Activated CD4-positive, alpha-beta T cell treated with anti-CD3 and anti-CD28 coated beads for 4 hours (primary cell): ENCODE results near the gene MUL1.

Experiments
- DNase-seq, 2 donors: peaks; one replicate each; pipeline ENCODE4 v3.0.0-alpha.2; 2020

The MUL1 gene

GRCh38 chr1:20484519-20485462, 23.2 kb downstream of the MUL1 start:
- DNase-seq = no peak

- no peak for DNase-seq
These were observed 24.0 kb downstream of the MUL1 start for GRCh38 chr1:20483833-20484518.

GRCh38 chr1:20483098-20483832, 24.7 kb downstream of the MUL1 start:
- no peak for DNase-seq

- no peak for DNase-seq
These were observed 26.1 kb downstream of the MUL1 start for GRCh38 chr1:20481643-20482498.

- no peak for DNase-seq
These were observed 26.9 kb downstream of the MUL1 start for GRCh38 chr1:20480951-20481617.

GRCh38 chr1:20480243-20480944, 27.6 kb downstream of the MUL1 start:
- DNase-seq = no peak

- DNase-seq = no peak
These were observed 28.1 kb downstream of the MUL1 start for GRCh38 chr1:20479840-20480239.

- DNase-seq = no peak
These were observed 29.8 kb downstream of the MUL1 start for GRCh38 chr1:20478057-20478635.

GRCh38 chr1:20477348-20478056, 30.4 kb downstream of the MUL1 start:
- no peak for DNase-seq

GRCh38 chr1:20476265-20477038, 31.5 kb downstream of the MUL1 start:
- DNase-seq = no peak

GRCh38 chr1:20474996-20475395, 33.0 kb downstream of the MUL1 start:
- DNase-seq = no peak

GRCh38 chr1:20474333-20474975, 33.5 kb downstream of the MUL1 start:
- DNase-seq = no peak

- DNase-seq = no peak
These were observed 34.1 kb downstream of the MUL1 start for GRCh38 chr1:20473894-20474293.

- DNase-seq = no peak
These were observed 34.9 kb downstream of the MUL1 start for GRCh38 chr1:20472860-20473711.

GRCh38 chr1:20472121-20472520, 35.8 kb downstream of the MUL1 start:
- no peak for DNase-seq

- DNase-seq = no peak
These were observed 37.8 kb downstream of the MUL1 start for GRCh38 chr1:20470194-20470593.

- no peak for DNase-seq
These were observed 38.4 kb downstream of the MUL1 start for GRCh38 chr1:20469406-20470076.
